Ascending aorta (tissue), 2 donors: ENCODE results near the gene HOXA1. TPM values are rescaled to one million over a fixed set of nuclear protein-coding genes. Genes with fewer than 3 reads are reported as not detected.

Experiments used
- DNase-seq, 2 donors: peaks; one replicate each; pipeline ENCODE4 v3.0.0-alpha.2; 2019; ENCODE audit warnings: low spot score in 2 of 2
- H3K27ac ChIP-seq, 2 donors: fragments of 200-600 bp; sonication (generic); one replicate each; pipeline ENCODE4 v1.5.1; 2016 to 2017; ENCODE audit warnings: mild to moderate bottlenecking in 1 of 2
- H3K27me3 ChIP-seq: fragments of 200-600 bp; sonication (generic); one replicate; pipeline ENCODE4 v1.5.1; 2017
- H3K36me3 ChIP-seq, 2 donors: fragments of 200-600 bp; sonication (generic); one replicate each; pipeline ENCODE4 v1.5.1; 2016
- H3K4me1 ChIP-seq, 2 donors: fragments of 200-600 bp; sonication (generic); one replicate each; pipeline ENCODE4 v1.5.1; 2016 to 2017; ENCODE audit warnings: mild to moderate bottlenecking in 1 of 2
- H3K4me3 ChIP-seq, 2 donors: fragments of 200-600 bp; sonication (generic); one replicate each; pipeline ENCODE4 v1.5.1; 2016 to 2017; ENCODE audit warnings: mild to moderate bottlenecking in 1 of 2
- H3K9me3 ChIP-seq, 2 donors: fragments of 200-600 bp; sonication (generic); one replicate each; pipeline ENCODE4 v1.5.1; 2016
- CTCF ChIP-seq, 3 experiments: fragments of 200-600 bp in 2 of 3; fragments of 450-650 bp in 1 of 3; sonication (generic) in 2 of 3; IDR thresholded peaks; one replicate each; pipeline ENCODE4 v1.5.1; 2016 to 2019; ENCODE audit warnings: antibody characterized with exemption in 3 of 3, mild to moderate bottlenecking in 1 of 3, moderate library complexity in 1 of 3
- intact Hi-C: fragments of 100-400 bp; cut with DNase I; formaldehyde crosslinking; loops from one replicate; pipeline ENCODE4 v1.15.1; 2023
- total RNA-seq: library from RNA; depleted of rRNA; stranded (reverse); fragments of >200 nt; gene quantifications from one replicate; pipeline ENCODE4 v1.1.0, GENCODE V29; 2016

HOXA1 gene
- total RNA-seq, 1 donor from 2014 or later: not detected

- peak overlapping the region; percentile 42 to 67 for H3K4me3 ChIP-seq
- H3K27me3 ChIP-seq: no peaks in the 10 kb centered on the region
- no peak for TF ChIP-seq CTCF (IDR thresholded peaks at IDR 0.05)
- H3K27ac ChIP-seq: peak overlapping the region; percentile 89 to 97
- H3K4me1 ChIP-seq: peaks cover 0 to 22% of the 10 kb centered on the region in 2 donors
- no peaks in the 10 kb centered on the region for H3K36me3 ChIP-seq
- peak in 1 of 2 donors; percentile 54 for DNase-seq
- intact Hi-C loops: loop anchor here (2.0 kb wide), 1 partner anchor 18 kb away; no protein-coding TSS in a partner anchor
- H3K9me3 ChIP-seq: no peaks in the 10 kb centered on the region
These were observed 27.2 kb upstream of the HOXA1 start for GRCh38 chr7:27123007-27123476.

- intact Hi-C loops: loop anchor here (2.0 kb wide), 1 partner anchor 17 kb away; no protein-coding TSS in a partner anchor
- no peaks in the 10 kb centered on the region for H3K36me3 ChIP-seq
- no peak for TF ChIP-seq CTCF (IDR thresholded peaks at IDR 0.05)
- no peaks in the 10 kb centered on the region for H3K27me3 ChIP-seq
- DNase-seq: peak in 1 of 2 donors; percentile 63
- H3K9me3 ChIP-seq: no peaks in the 10 kb centered on the region
- H3K4me3 ChIP-seq: peak overlapping the region; percentile 42 to 67
- H3K4me1 ChIP-seq: peaks cover 0 to 22% of the 10 kb centered on the region in 2 donors
- H3K27ac ChIP-seq: peak overlapping the region; percentile 89 to 97
These were observed 26.5 kb upstream of the HOXA1 start for GRCh38 chr7:27122077-27122910.

GRCh38 chr7:27121684-27122076 is 25.9 kb upstream of the HOXA1 start:
- H3K27me3 ChIP-seq: no peaks in the 10 kb centered on the region
- no peak for DNase-seq
- TF ChIP-seq CTCF (IDR thresholded peaks at IDR 0.05): no peak
- H3K4me3 ChIP-seq: peak overlapping the region; percentile 42 to 67
- intact Hi-C loops: loop anchor here (2.0 kb wide), 1 partner anchor 17 kb away; no protein-coding TSS in a partner anchor
- H3K9me3 ChIP-seq: no peaks in the 10 kb centered on the region
- H3K36me3 ChIP-seq: no peaks in the 10 kb centered on the region
- peaks cover 0 to 22% of the 10 kb centered on the region in 2 donors for H3K4me1 ChIP-seq
- H3K27ac ChIP-seq: peak overlapping the region; percentile 89 to 97

GRCh38 chr7:27119412-27119911 is 23.7 kb upstream of the HOXA1 start:
- no peak for TF ChIP-seq CTCF (IDR thresholded peaks at IDR 0.05)
- no peaks in the 10 kb centered on the region for H3K36me3 ChIP-seq
- peak overlapping the region; percentile 89 to 97 for H3K27ac ChIP-seq
- H3K4me1 ChIP-seq: peaks cover 0 to 22% of the 10 kb centered on the region in 2 donors
- DNase-seq: no peak
- no peaks in the 10 kb centered on the region for H3K27me3 ChIP-seq
- H3K9me3 ChIP-seq: no peaks in the 10 kb centered on the region
- intact Hi-C loops: loop anchor here (10.0 kb wide), 1 partner anchor 1295 kb away; the partner anchor contains the start of gene CREB5
- peak overlapping the region in 1 of 2 donors; percentile 63 for H3K4me3 ChIP-seq

GRCh38 chr7:27118580-27118979 is 22.8 kb upstream of the HOXA1 start:
- intact Hi-C loops: loop anchor here (10.0 kb wide), 1 partner anchor 1296 kb away; the partner anchor contains the start of gene CREB5
- H3K36me3 ChIP-seq: no peaks in the 10 kb centered on the region
- no peak for TF ChIP-seq CTCF (IDR thresholded peaks at IDR 0.05)
- no peaks in the 10 kb centered on the region for H3K9me3 ChIP-seq
- H3K4me1 ChIP-seq: peaks cover 0 to 22% of the 10 kb centered on the region in 2 donors
- H3K27ac ChIP-seq: peak overlapping the region; percentile 89 to 97
- H3K27me3 ChIP-seq: no peaks in the 10 kb centered on the region
- no peak for DNase-seq
- H3K4me3 ChIP-seq: peak overlapping the region; percentile 63 to 66
